Measurements from ENCODE around the gene RPS21.

RPS21 gene

DNA sequence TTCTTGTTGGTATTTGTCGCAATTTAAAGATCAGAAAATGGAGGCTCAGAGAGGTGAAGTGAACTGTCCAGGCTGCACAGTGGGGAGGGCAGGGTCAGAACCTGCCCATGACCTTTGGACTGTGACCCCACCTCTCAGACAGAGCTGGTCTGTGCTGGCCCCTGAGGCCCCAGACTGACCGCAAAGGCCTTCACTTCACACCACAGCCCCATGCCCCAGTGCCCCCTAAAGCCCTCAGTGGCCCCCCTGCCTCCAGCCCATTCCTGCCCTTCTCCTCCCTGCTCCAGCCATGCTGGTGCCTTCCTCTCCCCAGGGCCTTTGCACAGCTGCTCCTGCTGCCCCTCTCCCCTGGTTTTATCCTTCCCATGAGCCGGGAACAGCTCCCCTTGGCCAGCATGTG lies 49.8 kb downstream of the RPS21 start:
- no peaks in the 10 kb centered on the region for H3K36me3 ChIP-seq (ENCODE audit: control insufficient read depth, insufficient read depth, low read length)
- H3K79me2 ChIP-seq = no peaks in the 10 kb centered on the region
- H3K27me3 ChIP-seq (ENCODE audit: control insufficient read depth, insufficient read depth, low read length) = no peaks in the 10 kb centered on the region
- H3K4me2 ChIP-seq (ENCODE audit: low read length) = no peak overlapping the region
- H3K4me3 ChIP-seq (ENCODE audit: low read depth, low read length) = no peak overlapping the region
- no peaks in the 10 kb centered on the region for H3K9me3 ChIP-seq (ENCODE audit: control insufficient read depth, low read length)
- H3K9ac ChIP-seq = no peak overlapping the region
- no peaks in the 10 kb centered on the region for H3K4me1 ChIP-seq
- H2AFZ ChIP-seq = no peak overlapping the region
- no peak overlapping the region for H3K27ac ChIP-seq
- TF ChIP-seq, protein P1, sequence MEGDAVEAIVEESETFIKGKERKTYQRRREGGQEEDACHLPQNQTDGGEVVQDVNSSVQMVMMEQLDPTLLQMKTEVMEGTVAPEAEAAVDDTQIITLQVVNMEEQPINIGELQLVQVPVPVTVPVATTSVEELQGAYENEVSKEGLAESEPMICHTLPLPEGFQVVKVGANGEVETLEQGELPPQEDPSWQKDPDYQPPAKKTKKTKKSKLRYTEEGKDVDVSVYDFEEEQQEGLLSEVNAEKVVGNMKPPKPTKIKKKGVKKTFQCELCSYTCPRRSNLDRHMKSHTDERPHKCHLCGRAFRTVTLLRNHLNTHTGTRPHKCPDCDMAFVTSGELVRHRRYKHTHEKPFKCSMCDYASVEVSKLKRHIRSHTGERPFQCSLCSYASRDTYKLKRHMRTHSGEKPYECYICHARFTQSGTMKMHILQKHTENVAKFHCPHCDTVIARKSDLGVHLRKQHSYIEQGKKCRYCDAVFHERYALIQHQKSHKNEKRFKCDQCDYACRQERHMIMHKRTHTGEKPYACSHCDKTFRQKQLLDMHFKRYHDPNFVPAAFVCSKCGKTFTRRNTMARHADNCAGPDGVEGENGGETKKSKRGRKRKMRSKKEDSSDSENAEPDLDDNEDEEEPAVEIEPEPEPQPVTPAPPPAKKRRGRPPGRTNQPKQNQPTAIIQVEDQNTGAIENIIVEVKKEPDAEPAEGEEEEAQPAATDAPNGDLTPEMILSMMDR (IDR thresholded peaks at IDR 0.05) = no peak

DNA sequence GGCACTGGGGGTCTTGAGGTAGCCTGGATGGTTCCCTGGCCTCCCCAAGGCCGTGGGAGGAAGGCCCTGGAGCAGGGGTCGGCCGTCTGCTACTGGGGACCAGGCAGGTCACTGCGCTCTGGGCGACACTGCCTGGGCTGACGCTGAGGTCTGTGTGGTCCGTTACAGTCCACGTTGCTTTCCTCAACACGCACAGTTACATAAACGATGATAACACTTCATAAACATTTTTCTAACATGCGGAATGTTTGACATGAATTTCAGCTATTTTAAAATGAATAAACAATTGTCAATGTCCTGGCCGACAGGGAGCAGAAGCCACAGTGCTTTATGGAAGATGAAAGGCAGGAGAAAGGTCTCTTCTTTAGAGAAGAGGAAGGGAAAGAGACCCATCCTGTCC lies 50.6 kb downstream of the RPS21 start:
- Histone ChIP-seq H3K4me3 (ENCODE audit: low read depth, low read length) (no peak overlapping the region), H3K4me1 (no peaks in the 10 kb centered on the region), H3K4me2 (ENCODE audit: low read length) (no peak overlapping the region), H3K27ac (no peak overlapping the region), H2AFZ (no peak overlapping the region), H3K27me3 (ENCODE audit: control insufficient read depth, insufficient read depth, low read length) (no peaks in the 10 kb centered on the region), H3K9ac (no peak overlapping the region), H3K36me3 (ENCODE audit: control insufficient read depth, insufficient read depth, low read length) (no peaks in the 10 kb centered on the region), H3K9me3 (ENCODE audit: control insufficient read depth, low read length) (no peaks in the 10 kb centered on the region), H3K79me2 (no peaks in the 10 kb centered on the region)
- TF ChIP-seq, protein P1 (IDR thresholded peaks at IDR 0.05) = no peak

DNA sequence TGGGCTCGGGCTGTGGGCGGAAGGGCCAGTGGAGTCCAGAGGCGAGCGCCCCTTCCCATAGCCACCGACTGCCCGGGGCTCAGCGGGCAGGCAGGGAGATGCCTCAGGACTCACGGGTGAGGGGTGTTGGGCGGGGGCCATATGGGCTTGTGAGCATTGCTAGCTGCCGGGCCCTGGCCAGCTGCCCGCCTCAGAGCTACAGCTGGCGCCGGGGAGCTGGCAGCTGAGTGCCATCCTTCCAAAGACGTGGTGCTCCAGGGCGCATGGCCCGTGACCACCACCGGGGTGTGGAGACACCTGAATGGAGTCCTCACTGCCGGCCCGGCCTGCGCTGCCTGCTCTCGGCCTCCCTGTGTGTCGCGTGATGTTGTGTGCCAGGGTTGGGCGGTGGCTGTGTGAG lies 51.0 kb downstream of the RPS21 start:
- Histone ChIP-seq H3K9ac (no peak overlapping the region), H3K4me1 (no peaks in the 10 kb centered on the region), H3K4me3 (ENCODE audit: low read depth, low read length) (no peak overlapping the region), H3K27ac (no peak overlapping the region), H3K4me2 (ENCODE audit: low read length) (no peak overlapping the region), H3K79me2 (no peaks in the 10 kb centered on the region), H3K9me3 (ENCODE audit: control insufficient read depth, low read length) (no peaks in the 10 kb centered on the region), H2AFZ (no peak overlapping the region), H3K27me3 (ENCODE audit: control insufficient read depth, insufficient read depth, low read length) (no peaks in the 10 kb centered on the region), H3K36me3 (ENCODE audit: control insufficient read depth, insufficient read depth, low read length) (no peaks in the 10 kb centered on the region)
- TF ChIP-seq, protein P1 (IDR thresholded peaks at IDR 0.05) = no peak

Data from parathyroid adenoma (tissue), 2 donors.